PC-9 (cell line): Measurements from ENCODE around the gene NUP62. TPM values are rescaled to one million over a fixed set of nuclear protein-coding genes. Genes with fewer than 3 reads are reported as not detected.

Experiments used
- BruUV-seq: library from RNA; stranded (reverse); fragments of 400-500 nt; replicated peaks from 2 replicates; lab custom pipeline; 2021; lab: Mats Ljungman, UMichigan
- CTCF ChIA-PET: fragments of 300-600 bp; sonication (Branson Sonifier 250); formaldehyde crosslinking; loops from one replicate; lab custom pipeline; 2022; ENCODE audit warnings: antibody characterized with exemption; lab: Charles Lee
- POLR2A ChIA-PET: fragments of 300-600 bp; sonication (Branson Sonifier 250); formaldehyde crosslinking; loops from one replicate; lab custom pipeline; 2022; ENCODE audit warnings: antibody characterized with exemption; ENCODE audit not compliant: unreplicated experiment; lab: Charles Lee
- DNase-seq, 2 experiments: peaks; one replicate each; pipeline versions ENCODE4 v3.0.0 to v3.0.0-alpha.2; 2015 to 2022; ENCODE audit warnings: mixed read lengths in 1 of 2
- H2AFZ ChIP-seq: fragments of 200-600 bp; sonication (generic); 2 replicates; pipeline ENCODE4 v1.8.1; 2017; ENCODE audit warnings: antibody characterized with exemption
- H3F3A ChIP-seq: fragments of 200-600 bp; sonication (generic); 2 replicates; pipeline ENCODE4 v1.8.1; 2017; ENCODE audit warnings: antibody characterized with exemption, mild to moderate bottlenecking, low read depth; ENCODE audit not compliant: insufficient read depth
- H3K27ac ChIP-seq: fragments of 200-600 bp; sonication (generic); 2 replicates; pipeline ENCODE4 v1.6.1; 2016; ENCODE audit warnings: mixed run types
- H3K27me3 ChIP-seq: fragments of 200-600 bp; sonication (generic); 2 replicates; pipeline ENCODE4 v1.6.1; 2016; ENCODE audit warnings: low read depth, mixed run types; ENCODE audit not compliant: insufficient read depth
- H3K36me3 ChIP-seq: fragments of 200-600 bp; sonication (generic); 2 replicates; pipeline ENCODE4 v1.6.1; 2016; ENCODE audit warnings: low read depth, mixed run types
- H3K4me1 ChIP-seq: fragments of 200-600 bp; sonication (generic); replicated peaks from 2 replicates; pipeline ENCODE4 v1.6.1; 2016; ENCODE audit warnings: mixed run types; ENCODE audit not compliant: insufficient read depth
- H3K4me2 ChIP-seq: fragments of 200-600 bp; sonication (generic); 2 replicates; pipeline ENCODE4 v1.6.1; 2017; ENCODE audit warnings: mixed run types
- H3K4me3 ChIP-seq: fragments of 200-600 bp; sonication (generic); 2 replicates; pipeline ENCODE4 v1.6.1; 2016; ENCODE audit warnings: mixed run types
- H3K79me2 ChIP-seq: fragments of 200-600 bp; sonication (generic); 2 replicates; pipeline ENCODE4 v1.6.1; 2017; ENCODE audit warnings: low read depth, mixed run types
- H3K9me2 ChIP-seq: fragments of 200-600 bp; sonication (generic); 2 replicates; pipeline ENCODE4 v1.8.1; 2017; ENCODE audit warnings: mild to moderate bottlenecking; ENCODE audit not compliant: insufficient read depth
- H3K9me3 ChIP-seq: fragments of 200-600 bp; sonication (generic); 2 replicates; pipeline ENCODE4 v1.8.1; 2016; ENCODE audit warnings: low read depth; ENCODE audit not compliant: insufficient read depth
- H4K20me1 ChIP-seq: fragments of 200-600 bp; sonication (generic); 2 replicates; pipeline ENCODE4 v1.8.1; 2017; ENCODE audit not compliant: insufficient read depth
- CTCF ChIP-seq: fragments of 200-600 bp; sonication (generic); conservative IDR thresholded peaks from 2 replicates; pipeline ENCODE4 v1.6.1; 2017; ENCODE audit warnings: mixed run types, antibody characterized with exemption, mild to moderate bottlenecking, moderate library complexity
- EZH2 ChIP-seq: fragments of 200-600 bp; sonication (generic); IDR thresholded peaks from 2 replicates; pipeline ENCODE4 v1.8.0; 2017; ENCODE audit warnings: antibody characterized with exemption, low read depth
- intact Hi-C: fragments of 100-400 bp; cut with micrococcal nuclease; formaldehyde crosslinking; loops from one replicate; pipeline ENCODE4 v1.10.0; 2022; ENCODE audit not compliant: unreplicated experiment
- total RNA-seq: library from RNA; stranded (reverse); gene quantifications from 2 replicates; pipeline ENCODE4 v1.2.3, GENCODE V29; 2021

The NUP62 gene
- total RNA-seq, 1 experiment from 2014 or later = 101 TPM

GRCh38 chr19:49908480-49909420, 20.6 kb downstream of the NUP62 start:
- Histone ChIP-seq H3K9me2 (no peaks in the 10 kb centered on the region), H4K20me1 (peaks cover 30% of the 10 kb centered on the region), H3K27me3 (no peaks in the 10 kb centered on the region), H2AFZ (no peak overlapping the region), H3K4me3 (no peak overlapping the region), H3K9me3 (no peaks in the 10 kb centered on the region), H3K4me2 (no peak overlapping the region), H3K79me2 (0 out of 2 replicates have a peak, but pooled peaks cover 5% of the 10 kb centered on the region), H3K4me1 (no peaks in the 10 kb centered on the region), H3K36me3 (peaks cover 26% of the 10 kb centered on the region), H3F3A (peaks cover 16% of the 10 kb centered on the region; the same call in 1 of the 2 replicates), H3K27ac (no peak overlapping the region)
- no peak for DNase-seq
- ChIA-PET CTCF (no interaction called here), POLR2A (no interaction called here)
- BruUV-seq = no TSS peak
- intact Hi-C loops = no loop called here
- no peak for TF ChIP-seq EZH2
- TF ChIP-seq CTCF = no peak

GRCh38 chr19:49907745-49908446, 21.4 kb downstream of the NUP62 start:
- Histone ChIP-seq H3K27ac (no peak overlapping the region), H3F3A (peaks cover 16% of the 10 kb centered on the region; the same call in 1 of the 2 replicates), H3K36me3 (peaks cover 18% of the 10 kb centered on the region), H4K20me1 (peaks cover 21% of the 10 kb centered on the region), H3K4me2 (no peak overlapping the region), H3K9me3 (no peaks in the 10 kb centered on the region), H3K4me3 (no peak overlapping the region), H3K4me1 (no peaks in the 10 kb centered on the region), H2AFZ (no peak overlapping the region), H3K27me3 (no peaks in the 10 kb centered on the region), H3K79me2 (0 out of 2 replicates have a peak, but pooled peaks cover 5% of the 10 kb centered on the region), H3K9me2 (no peaks in the 10 kb centered on the region)
- no TSS peak for BruUV-seq
- TF ChIP-seq CTCF = no peak
- TF ChIP-seq EZH2 = no peak
- intact Hi-C loops = no loop called here
- no peak for DNase-seq
- CTCF ChIA-PET = no interaction called here
- POLR2A ChIA-PET = no interaction called here

GRCh38 chr19:49906879-49907564, 22.3 kb downstream of the NUP62 start:
- Histone ChIP-seq H3K9me2 (no peaks in the 10 kb centered on the region), H3K27me3 (no peaks in the 10 kb centered on the region), H3K4me3 (no peak overlapping the region), H3K79me2 (0 out of 2 replicates have a peak, but pooled peaks cover 5% of the 10 kb centered on the region), H3K27ac (no peak overlapping the region), H3K4me2 (no peak overlapping the region), H3K4me1 (no peaks in the 10 kb centered on the region), H3K9me3 (no peaks in the 10 kb centered on the region), H3F3A (peaks cover 16% of the 10 kb centered on the region; the same call in 1 of the 2 replicates), H4K20me1 (peaks cover 19% of the 10 kb centered on the region), H2AFZ (no peak overlapping the region), H3K36me3 (peaks cover 12% of the 10 kb centered on the region)
- intact Hi-C loops = no loop called here
- ChIA-PET CTCF (no interaction called here), POLR2A (interaction anchor here (0.5 kb wide), 1 partner anchor 23 kb away, joined by 3 read pairs; no protein-coding TSS in a partner anchor)
- no peak for TF ChIP-seq CTCF
- TF ChIP-seq EZH2 = no peak
- TSS peak; percentile 51 for BruUV-seq
- no peak for DNase-seq
